Measurements from ENCODE around the gene ARTN. TPM values are rescaled to one million over a fixed set of nuclear protein-coding genes. Genes with fewer than 3 reads are reported as not detected.

Gene ARTN
- total and polyA plus RNA-seq, 11 donors: 0.07 to 1.3 (median 0.23) TPM; not detected in 6

DNA sequence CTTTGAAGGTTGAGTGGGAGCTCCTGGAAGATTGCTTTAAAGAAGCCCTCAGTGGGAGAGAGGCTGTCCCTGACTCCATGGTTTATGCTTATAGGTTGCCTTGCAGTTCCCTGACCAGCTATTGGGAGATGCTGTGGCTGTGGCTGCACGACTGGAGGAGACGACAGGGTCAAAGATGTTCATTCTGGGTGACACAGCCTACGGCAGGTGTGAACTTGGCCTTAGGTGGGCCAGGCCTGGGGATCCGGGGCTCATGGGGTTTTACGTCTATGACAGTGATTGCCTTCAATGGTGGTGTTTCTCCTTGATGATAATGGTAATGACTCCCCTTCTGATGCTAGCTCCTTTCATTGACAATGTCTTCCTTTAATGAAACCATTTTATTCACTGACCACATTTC is 36.9 kb downstream of the ARTN start:
- no peak for TF ChIP-seq POLR2A (IDR thresholded peaks at IDR 0.05)
- TF ChIP-seq, protein P1, sequence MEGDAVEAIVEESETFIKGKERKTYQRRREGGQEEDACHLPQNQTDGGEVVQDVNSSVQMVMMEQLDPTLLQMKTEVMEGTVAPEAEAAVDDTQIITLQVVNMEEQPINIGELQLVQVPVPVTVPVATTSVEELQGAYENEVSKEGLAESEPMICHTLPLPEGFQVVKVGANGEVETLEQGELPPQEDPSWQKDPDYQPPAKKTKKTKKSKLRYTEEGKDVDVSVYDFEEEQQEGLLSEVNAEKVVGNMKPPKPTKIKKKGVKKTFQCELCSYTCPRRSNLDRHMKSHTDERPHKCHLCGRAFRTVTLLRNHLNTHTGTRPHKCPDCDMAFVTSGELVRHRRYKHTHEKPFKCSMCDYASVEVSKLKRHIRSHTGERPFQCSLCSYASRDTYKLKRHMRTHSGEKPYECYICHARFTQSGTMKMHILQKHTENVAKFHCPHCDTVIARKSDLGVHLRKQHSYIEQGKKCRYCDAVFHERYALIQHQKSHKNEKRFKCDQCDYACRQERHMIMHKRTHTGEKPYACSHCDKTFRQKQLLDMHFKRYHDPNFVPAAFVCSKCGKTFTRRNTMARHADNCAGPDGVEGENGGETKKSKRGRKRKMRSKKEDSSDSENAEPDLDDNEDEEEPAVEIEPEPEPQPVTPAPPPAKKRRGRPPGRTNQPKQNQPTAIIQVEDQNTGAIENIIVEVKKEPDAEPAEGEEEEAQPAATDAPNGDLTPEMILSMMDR (IDR thresholded peaks at IDR 0.05): no peak
- 48 to 56% (median 53%) methylated on average over 5 of the region's 5 CpGs for WGBS, 4 donors
- intact Hi-C loops (cut with DNase I): no loop called here
- Histone ChIP-seq H3K36me3 (peaks cover 0 to 39% (median 24%) of the 10 kb centered on the region in 9 donors), H3K27me3 (no peaks in the 10 kb centered on the region), H3K4me3 (peak overlapping the region; percentile 61 to 96 (median 76)), H3K27ac (peak overlapping the region in 2 of 12 donors; percentile 6 to 52), H3K4me1 (peaks cover under 1 to 30% (median 18%) of the 10 kb centered on the region in 12 donors), H3K9me3 (no peaks in the 10 kb centered on the region)
- ATAC-seq (no peak), DNase-seq (no peak)

GRCh38 chr1:43970911-43971310 is 37.3 kb downstream of the ARTN start:
- no peaks in the 10 kb centered on the region for H3K27me3 ChIP-seq
- DNase-seq: peak in 1 of 5 donors; percentile 54
- ATAC-seq: no peak
- H3K36me3 ChIP-seq: peaks cover 0 to 36% (median 23%) of the 10 kb centered on the region in 9 donors
- WGBS, 4 donors: 90 to 92% (median 92%) methylated on average over 9 of the region's 9 CpGs
- H3K4me3 ChIP-seq: peak overlapping the region in 8 of 12 donors; percentile 61 to 96 (median 88)
- no peak overlapping the region for H3K27ac ChIP-seq
- H3K9me3 ChIP-seq: no peaks in the 10 kb centered on the region
- H3K4me1 ChIP-seq: peaks cover 5 to 34% (median 22%) of the 10 kb centered on the region in 12 donors
- no peak for TF ChIP-seq POLR2A (IDR thresholded peaks at IDR 0.05)
- TF ChIP-seq, protein P1 (IDR thresholded peaks at IDR 0.05): no peak
- intact Hi-C loops (cut with DNase I): no loop called here

- WGBS, 4 donors: 95 to 98% (median 97%) methylated on average over 7 to 17 of the region's 17 CpGs
- H3K9me3 ChIP-seq: no peaks in the 10 kb centered on the region
- H3K4me1 ChIP-seq: peaks cover 6 to 40% (median 28%) of the 10 kb centered on the region in 12 donors
- peak overlapping the region in 1 of 12 donors; percentile 77 for H3K4me3 ChIP-seq
- H3K27me3 ChIP-seq: no peaks in the 10 kb centered on the region
- intact Hi-C loops (cut with DNase I): no loop called here
- peaks cover 0 to 35% (median 22%) of the 10 kb centered on the region in 9 donors for H3K36me3 ChIP-seq
- no peak for ATAC-seq
- TF ChIP-seq, protein P1 (IDR thresholded peaks at IDR 0.05): no peak
- TF ChIP-seq POLR2A (IDR thresholded peaks at IDR 0.05): no peak
- H3K27ac ChIP-seq: no peak overlapping the region
- peak in 1 of 5 donors; percentile 52 for DNase-seq
These were observed 37.9 kb downstream of the ARTN start for GRCh38 chr1:43971336-43971980.

- Histone ChIP-seq H3K4me1 (peaks cover 6 to 61% (median 44%) of the 10 kb centered on the region in 12 donors), H3K36me3 (peaks cover 0 to 40% (median 27%) of the 10 kb centered on the region in 9 donors), H3K4me3 (peak overlapping the region; percentile 59 to 93 (median 89)), H3K27me3 (no peaks in the 10 kb centered on the region), H3K27ac (peak overlapping the region; percentile 83 to 97 (median 92)), H3K9me3 (no peaks in the 10 kb centered on the region)
- WGBS, 4 donors: 33 to 40% (median 39%) methylated on average over 9 of the region's 9 CpGs
- DNase-seq: peak in 1 of 5 donors; percentile 3
- intact Hi-C loops (cut with DNase I): loop anchor here in 4 of 10 donors (1.0 to 2.0 kb wide), 2 partner anchors 27 to 28 kb away; partner anchors contain the start of gene IPO13 (in 4 of the 4)
- TF ChIP-seq, protein P1 (IDR thresholded peaks at IDR 0.05): no peak
- no peak for TF ChIP-seq POLR2A (IDR thresholded peaks at IDR 0.05)
- ATAC-seq: no peak
These were observed 40.4 kb downstream of the ARTN start for GRCh38 chr1:43973981-43974442.

Measured in heart left ventricle (tissue), 16 donors.